Glutamatergic neuron (in vitro differentiated cells): Measurements from ENCODE around the gene C1orf226. TPM values are rescaled to one million over a fixed set of nuclear protein-coding genes. Genes with fewer than 3 reads are reported as not detected.

Experiments
- DNase-seq: peaks from one replicate; pipeline ENCODE4 v3.0.0; 2022
- H3K27ac Mint-ChIP-seq: one replicate; pipeline ENCODE4 v1.8.0; 2020; ENCODE audit warnings: mild to moderate bottlenecking, mixed read lengths, inconsistent platforms; ENCODE audit not compliant: unreplicated experiment
- H3K27me3 Mint-ChIP-seq: one replicate; pipeline ENCODE4 v1.8.0; 2020; ENCODE audit warnings: mild to moderate bottlenecking, moderate library complexity, mixed read lengths, inconsistent platforms; ENCODE audit not compliant: unreplicated experiment
- H3K36me3 Mint-ChIP-seq: one replicate; pipeline ENCODE4 v1.8.0; 2020; ENCODE audit warnings: mild to moderate bottlenecking, mixed read lengths, inconsistent platforms; ENCODE audit not compliant: unreplicated experiment
- H3K4me1 Mint-ChIP-seq: one replicate; pipeline ENCODE4 v1.8.0; 2020; ENCODE audit warnings: mild to moderate bottlenecking, low read depth, mixed read lengths, inconsistent platforms; ENCODE audit not compliant: unreplicated experiment
- H3K4me3 Mint-ChIP-seq: one replicate; pipeline ENCODE4 v1.8.0; 2020; ENCODE audit warnings: mild to moderate bottlenecking, mixed read lengths, inconsistent platforms; ENCODE audit not compliant: unreplicated experiment
- H3K9me3 Mint-ChIP-seq: one replicate; pipeline ENCODE4 v1.8.0; 2020; ENCODE audit warnings: mild to moderate bottlenecking, moderate library complexity, mixed read lengths, inconsistent platforms; ENCODE audit not compliant: unreplicated experiment
- CTCF ChIP-seq: fragments of 200-600 bp; sonication (generic); IDR thresholded peaks from one replicate; pipeline ENCODE4 v1.5.0; 2021; ENCODE audit not compliant: partially characterized antibody, unreplicated experiment
- long read RNA-seq: library from polyadenylated mRNA; unstranded; transcript quantifications from one replicate; pipeline ENCODE4 v2.0.0, GENCODE V29; 2020; ENCODE audit not compliant: unreplicated experiment
- total RNA-seq: library from RNA; stranded (reverse); fragmentation: NEBNext Ultra II Directional; extraction: Animal tissue kit (Norgen Biotek cat#: 25700); gene quantifications from one replicate; pipeline ENCODE4 v1.2.1, GENCODE V29; 2021; ENCODE audit not compliant: unreplicated experiment

C1orf226 gene
- total RNA-seq, result 12.3 TPM
- long read RNA-seq, partial matches to known transcripts, result 0 of 1 reads
- long read RNA-seq, other reads (novel, unspliced or antisense), result 1 of 1 reads

DNA sequence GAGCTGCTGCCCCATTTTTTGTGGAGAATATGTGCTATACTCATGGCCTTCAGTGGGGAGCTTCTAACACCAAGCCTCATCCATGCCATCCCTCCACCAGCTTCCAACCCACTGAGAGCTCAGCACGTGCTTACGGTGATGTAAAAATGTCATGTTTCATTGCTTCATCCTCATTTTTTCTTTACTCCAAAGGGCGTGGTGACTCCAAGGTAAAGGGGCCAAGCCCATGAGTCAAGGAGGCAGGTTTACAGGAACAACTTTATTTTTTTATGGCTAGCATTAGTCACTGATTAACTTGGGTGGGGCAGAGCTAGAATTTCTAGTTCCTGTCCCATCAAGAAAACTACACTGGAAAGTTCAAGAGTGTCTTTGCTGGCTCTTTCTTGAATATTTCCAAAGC lies at the start of gene C1orf226:
TSS of gene C1orf226 (plus strand) at position 346 of the 400 bp plus-strand sequence. CDS start 174 bp downstream, outside the sequence.
- Mint-ChIP-seq H3K9me3 (peaks cover 7% of the 10 kb centered on the region), H3K27me3 (peaks cover 3% of the 10 kb centered on the region), H3K36me3 (peaks cover 5% of the 10 kb centered on the region), H3K27ac (no peak within 1 kb of the TSS), H3K4me1 (peaks cover 4% of the 10 kb centered on the region), H3K4me3 (no peak within 1 kb of the TSS)
- TF ChIP-seq CTCF, result no peak
- DNase-seq, result no peak

- Mint-ChIP-seq H3K27me3 (peaks cover 1% of the 10 kb centered on the region), H3K27ac (no peak overlapping the region), H3K4me1 (no peaks in the 10 kb centered on the region), H3K9me3 (peaks cover 2% of the 10 kb centered on the region), H3K36me3 (no peaks in the 10 kb centered on the region), H3K4me3 (no peak overlapping the region)
- DNase-seq, result no peak
- no peak for TF ChIP-seq CTCF
Measured at GRCh38 chr1:162333991-162334390, 47.5 kb upstream of the C1orf226 start.

DNA sequence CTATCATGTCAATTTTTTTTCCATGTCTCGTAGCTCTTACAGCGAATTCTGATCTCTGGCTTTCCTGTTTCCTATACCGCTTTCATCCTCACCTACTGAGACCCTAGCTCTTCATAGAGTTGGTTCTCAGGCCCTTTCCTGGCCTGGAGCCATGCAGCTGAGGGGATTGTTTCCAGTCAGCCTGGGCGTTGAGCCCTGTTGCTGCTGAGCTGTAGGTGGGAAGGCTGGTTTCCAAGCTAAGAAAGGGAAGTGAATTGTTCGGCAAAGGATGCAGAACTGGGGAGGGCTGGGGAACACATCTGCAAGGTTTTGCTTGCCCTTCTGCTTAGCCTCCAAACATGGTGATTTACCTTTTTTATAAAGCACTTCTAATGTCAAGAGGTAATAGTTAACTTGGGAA lies 46.4 kb upstream of the C1orf226 start:
- no peak for DNase-seq
- no peak overlapping the region for H3K4me3 Mint-ChIP-seq
- no peaks in the 10 kb centered on the region for H3K36me3 Mint-ChIP-seq

DNA sequence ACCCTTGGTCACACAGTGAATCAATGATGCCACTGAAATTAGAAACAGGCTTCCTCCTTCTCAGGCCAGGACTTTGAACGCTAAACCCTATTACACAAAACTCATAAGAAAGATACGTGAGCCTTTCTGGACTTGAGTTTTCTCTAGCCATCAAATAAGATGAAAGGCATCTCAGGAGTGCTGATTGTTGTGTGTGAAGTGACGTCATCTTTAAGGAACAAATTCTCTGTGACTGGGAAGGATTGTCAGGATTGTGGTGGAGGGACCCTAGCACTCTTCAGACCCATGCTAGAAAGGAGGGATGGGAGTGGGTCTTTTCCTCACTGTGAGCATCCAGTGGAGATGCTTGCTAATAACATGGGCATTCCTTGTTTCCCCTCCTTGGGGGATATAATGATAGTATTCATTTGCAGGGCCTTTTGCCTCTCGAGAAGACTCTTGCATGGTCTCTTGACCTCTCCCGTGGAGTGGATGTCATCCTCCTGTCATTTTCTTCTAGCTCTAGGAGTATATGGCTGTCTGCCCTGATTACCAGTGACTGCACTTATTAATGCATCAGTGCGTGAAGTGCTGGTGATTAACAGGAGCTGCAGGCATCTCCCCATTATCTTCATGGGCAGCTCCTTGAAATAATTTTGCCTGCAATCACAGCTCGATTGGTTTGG lies 44.8 kb upstream of the C1orf226 start:
- H3K4me3 Mint-ChIP-seq, result no peak overlapping the region
- no peak for DNase-seq
- H3K27me3 Mint-ChIP-seq, result peaks cover 1% of the 10 kb centered on the region
- H3K9me3 Mint-ChIP-seq, result peaks cover 2% of the 10 kb centered on the region
- no peaks in the 10 kb centered on the region for H3K36me3 Mint-ChIP-seq
- TF ChIP-seq CTCF, result no peak
- no peak overlapping the region for H3K27ac Mint-ChIP-seq
- H3K4me1 Mint-ChIP-seq, result peaks cover 5% of the 10 kb centered on the region

More for the DNA sequence above, 46.4 kb upstream of the C1orf226 start:
- peaks cover 2% of the 10 kb centered on the region for H3K9me3 Mint-ChIP-seq
- peaks cover 1% of the 10 kb centered on the region for H3K27me3 Mint-ChIP-seq
- peaks cover 5% of the 10 kb centered on the region for H3K4me1 Mint-ChIP-seq
- H3K27ac Mint-ChIP-seq, result no peak overlapping the region
- TF ChIP-seq CTCF, result no peak

GRCh38 chr1:162342452-162342983 lies 39.0 kb upstream of the C1orf226 start:
- Mint-ChIP-seq H3K9me3 (peaks cover 2% of the 10 kb centered on the region), H3K27me3 (no peaks in the 10 kb centered on the region), H3K4me1 (peaks cover 5% of the 10 kb centered on the region), H3K27ac (no peak overlapping the region), H3K36me3 (no peaks in the 10 kb centered on the region), H3K4me3 (no peak overlapping the region)
- no peak for DNase-seq
- no peak for TF ChIP-seq CTCF
